ENCODE measurements around the gene UNC13D.
A peak's percentile ranks its signal among the peaks of the same experiment; 100 is the strongest.
"Not testable (repeated sequence)": the region's sequence is repeated elsewhere in the genome, so short reads cannot be mapped to it uniquely, and the experiment has no call there.

UNC13D gene

DNA sequence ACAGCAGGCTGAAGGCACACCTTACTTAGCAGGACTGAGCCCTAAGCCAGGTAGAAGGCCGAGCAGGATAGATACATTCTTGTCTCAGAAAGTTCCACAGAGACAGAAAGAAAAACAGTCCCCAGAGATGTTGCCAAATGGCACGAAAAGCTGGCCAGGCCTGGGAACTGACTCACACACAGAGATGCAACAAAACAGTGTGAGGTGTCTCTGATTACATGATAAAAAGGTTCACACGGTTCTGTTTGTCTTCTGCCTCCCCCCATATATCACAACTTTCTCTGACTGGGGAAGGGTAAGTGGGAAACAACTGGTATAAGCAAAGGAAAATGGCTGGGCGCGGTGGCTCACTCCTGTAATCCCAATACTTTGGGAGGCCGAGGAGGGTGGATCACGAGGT lies 9.2 kb upstream of the UNC13D start:
- no peak for DNase-seq (ENCODE audit: low read depth in 1 of 2, low spot score in 1 of 2)

DNA sequence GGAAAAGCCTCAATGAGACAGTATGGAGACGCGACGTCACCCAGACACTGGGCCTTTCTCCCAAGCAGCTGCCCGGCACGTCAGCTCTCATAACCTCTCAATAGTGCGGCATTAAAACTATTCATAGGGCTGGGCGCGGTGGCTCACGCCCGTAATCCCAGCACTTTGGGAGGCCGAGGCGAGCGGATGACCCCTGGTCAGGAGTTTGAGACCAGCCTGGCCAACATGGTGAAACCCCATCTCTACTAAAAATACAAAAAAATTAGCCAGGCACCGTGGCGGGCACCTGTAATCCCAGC lies 7.4 kb upstream of the UNC13D start:
- DNase-seq (ENCODE audit: low read depth in 1 of 2, low spot score in 1 of 2) = not testable (repeated sequence)

DNA sequence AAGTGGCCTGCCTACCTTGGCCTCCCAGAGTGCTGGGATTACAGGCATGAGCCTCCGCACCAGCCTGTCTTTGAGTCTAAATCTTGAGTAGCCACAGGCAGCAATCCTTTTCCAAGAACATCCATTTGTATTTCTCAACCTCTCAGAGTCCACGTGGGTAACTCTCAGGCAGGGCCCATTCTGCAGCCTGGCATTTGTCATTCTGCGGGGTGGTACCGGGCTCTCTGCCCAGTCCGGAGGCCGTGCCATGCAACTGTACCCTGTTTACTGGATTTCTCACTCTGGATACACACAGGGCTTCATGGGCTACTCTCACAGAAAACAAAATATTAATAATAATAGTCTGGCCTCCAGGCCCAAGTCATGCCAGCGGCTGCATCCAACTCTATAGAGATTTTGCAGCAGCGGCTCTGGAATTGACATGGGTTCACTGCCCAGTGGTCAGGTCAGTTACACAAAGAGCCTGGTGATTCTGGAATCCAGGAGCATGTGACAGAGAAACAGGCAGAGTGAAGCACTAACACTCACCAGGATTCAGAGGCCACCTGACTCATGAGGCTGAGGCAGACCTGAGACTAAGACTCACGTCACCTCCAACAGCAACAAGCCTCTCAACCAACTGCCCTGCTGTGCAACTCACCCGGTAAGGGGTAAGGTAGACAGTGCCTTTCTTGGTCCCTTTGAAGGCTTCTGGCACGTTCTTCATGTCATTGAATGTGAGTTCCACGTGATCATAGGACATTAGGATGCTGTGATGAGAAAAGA lies 6.9 kb upstream of the UNC13D start:
- no peak for DNase-seq (ENCODE audit: low read depth in 1 of 2, low spot score in 1 of 2)

DNA sequence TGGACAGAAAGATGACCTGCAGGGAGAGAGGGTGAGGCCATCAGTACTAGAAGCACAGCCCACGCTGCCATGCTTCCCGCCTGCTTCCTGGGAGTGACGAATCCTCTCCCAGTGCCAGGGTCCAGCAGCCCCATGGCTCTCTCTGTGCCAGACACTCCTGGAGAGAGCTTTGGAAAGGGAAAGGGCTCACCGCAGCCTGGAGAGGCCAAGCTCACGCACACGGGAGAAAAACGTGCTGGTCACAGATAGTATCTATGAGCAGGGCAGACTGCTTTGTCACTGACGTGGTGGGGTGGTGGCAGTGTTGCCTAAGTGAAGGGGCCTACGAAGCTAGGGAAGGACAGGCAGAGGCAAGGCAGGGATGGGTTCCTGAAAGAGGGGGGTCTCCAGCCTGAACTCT lies 5.5 kb upstream of the UNC13D start:
- DNase-seq (ENCODE audit: low read depth in 1 of 2, low spot score in 1 of 2) = no peak

DNA sequence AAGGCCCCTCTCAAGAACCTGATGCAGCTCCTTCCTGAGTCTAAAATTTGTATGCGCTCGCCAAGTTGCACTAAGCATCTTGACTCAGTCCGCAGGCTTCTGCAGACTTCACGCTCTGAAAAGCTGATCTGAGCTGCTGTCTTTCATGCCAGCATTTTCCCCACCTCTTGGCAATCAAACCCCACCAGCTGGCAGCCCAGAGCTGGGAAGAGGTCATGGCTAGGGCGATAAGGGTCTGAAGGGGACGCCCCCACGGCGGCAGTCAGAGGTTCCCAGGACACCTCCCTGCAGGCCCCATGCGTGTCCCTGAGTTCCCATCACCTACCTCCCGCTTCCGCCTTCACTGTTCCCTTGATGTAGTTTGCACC lies 5.1 kb upstream of the UNC13D start:
- no peak for DNase-seq (ENCODE audit: low read depth in 1 of 2, low spot score in 1 of 2)

DNA sequence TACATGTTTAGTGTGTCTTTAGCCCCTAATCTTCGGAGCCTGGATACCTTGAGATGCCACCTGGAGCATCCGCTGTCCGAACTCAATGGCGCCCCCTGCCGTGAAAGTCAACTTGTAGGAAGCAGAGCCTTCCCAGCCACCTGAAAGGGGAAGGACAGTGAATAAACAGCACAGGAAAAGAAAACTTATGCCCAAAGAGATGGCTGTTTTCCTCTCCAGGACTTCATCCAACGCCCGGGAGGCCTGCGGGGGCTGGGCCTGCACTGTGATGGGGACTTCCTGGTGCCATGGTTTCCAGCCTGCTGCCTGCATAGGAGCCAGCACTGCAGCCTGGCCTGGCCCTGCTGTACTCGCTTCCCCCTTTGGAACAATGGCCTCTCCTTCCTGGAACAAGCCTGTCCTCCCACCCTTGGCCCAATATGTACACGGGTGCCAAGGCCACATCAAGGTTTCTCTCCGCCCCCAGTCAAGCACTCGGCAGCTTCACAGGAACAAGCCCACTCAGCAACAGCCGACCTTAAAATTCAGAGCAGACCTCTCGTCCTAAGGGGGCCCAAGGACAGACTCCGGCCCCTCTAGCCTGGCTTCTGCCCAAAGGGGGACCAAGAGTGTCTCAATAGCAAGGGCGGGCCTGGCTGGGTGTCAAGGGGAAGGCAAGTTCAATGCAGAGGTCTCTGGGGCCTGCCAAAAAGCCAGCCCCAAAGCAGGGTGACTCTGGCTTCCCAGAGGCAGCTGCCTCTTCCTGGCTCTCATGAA lies 4.5 kb upstream of the UNC13D start:
- DNase-seq (ENCODE audit: low read depth in 1 of 2, low spot score in 1 of 2) = peak; percentile 50 to 73

DNA sequence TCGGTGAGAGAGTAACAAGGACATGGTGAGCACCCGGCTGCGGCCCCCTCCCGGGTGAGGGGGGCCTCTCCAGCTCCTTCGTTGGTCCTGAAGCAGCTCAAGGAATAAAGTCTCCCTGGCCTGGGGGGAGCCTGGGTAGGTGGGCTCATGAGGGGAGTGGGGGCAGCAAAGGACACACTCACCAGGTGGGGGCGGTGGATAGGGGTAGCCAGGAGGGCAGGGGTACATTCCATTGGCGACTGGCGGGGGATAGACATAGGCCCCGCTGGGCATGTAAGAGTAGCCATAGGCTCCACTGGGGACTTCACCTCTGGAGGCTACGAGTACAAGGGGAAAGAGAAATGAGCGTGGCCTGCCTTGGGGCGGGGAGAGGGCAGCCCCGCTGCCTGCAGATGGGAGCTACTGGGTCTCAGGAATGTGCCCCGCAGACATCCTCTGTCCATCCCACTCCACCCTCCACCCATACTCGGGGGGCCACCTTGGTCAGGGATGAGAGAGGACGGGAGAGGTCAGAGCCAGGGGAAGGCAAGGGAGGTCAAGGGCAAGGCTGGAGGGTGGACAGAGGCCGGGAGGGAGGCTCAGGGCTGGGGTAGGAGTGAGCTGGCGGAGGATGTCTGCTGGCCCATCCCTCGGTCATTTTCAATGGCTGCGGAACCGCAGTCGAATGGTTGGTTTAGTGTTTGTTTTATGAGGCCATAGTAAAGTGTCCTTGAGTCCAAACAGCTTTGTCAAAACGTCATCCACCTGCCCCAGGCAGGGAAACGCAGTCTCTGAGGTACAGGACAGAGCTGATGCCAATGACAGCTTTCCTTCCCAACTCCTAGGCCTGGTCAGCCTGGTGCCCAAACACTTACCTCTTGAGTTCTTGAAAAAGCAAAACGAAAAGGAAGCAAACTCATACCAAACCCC lies 3.7 kb upstream of the UNC13D start:
- DNase-seq (ENCODE audit: low read depth in 1 of 2, low spot score in 1 of 2) = no peak

DNA sequence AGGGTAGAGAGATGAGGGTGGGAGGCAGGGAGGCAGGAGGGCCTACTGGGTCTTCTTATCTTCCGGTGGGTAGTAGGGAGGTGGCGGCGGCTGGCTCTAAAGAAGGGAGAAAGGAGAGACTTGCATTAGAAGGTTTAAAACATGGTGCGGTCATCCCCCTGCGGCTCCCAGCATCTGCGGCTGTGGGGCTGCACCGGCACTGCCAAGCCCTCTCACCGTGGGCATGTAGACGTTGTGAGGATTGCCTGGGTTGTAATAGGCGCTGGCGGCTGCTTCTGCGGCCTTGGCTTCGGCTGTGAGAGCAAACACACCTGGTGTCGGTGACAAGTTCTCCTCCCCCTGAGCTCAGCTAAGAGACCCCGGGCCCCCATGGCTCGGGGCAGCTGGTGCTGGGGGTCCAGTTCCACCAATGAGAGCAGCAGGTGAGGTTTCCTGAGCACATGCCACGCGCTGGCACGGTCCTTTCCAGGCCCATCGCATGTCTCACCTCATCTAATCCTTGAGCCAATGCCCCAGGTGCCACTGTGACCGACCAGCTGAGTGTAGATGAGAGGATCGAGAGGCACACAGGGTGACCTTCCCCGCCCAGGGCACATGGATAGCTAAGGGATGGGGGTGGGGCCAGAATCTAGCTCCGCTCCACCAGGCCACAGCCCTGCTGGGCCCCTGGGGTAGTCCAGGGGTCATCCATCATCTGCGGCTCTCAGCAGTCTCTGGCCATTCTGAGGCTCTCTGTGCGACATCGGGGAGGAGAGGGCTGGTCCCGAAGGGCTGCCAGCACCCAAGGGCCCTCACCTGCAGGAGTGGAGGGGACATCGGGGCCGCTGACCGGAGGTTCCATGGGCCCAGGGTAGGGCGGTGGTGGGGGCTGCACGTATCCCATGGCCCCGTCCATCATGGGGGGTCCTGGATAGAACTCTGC lies 2.7 kb upstream of the UNC13D start:
- DNase-seq (ENCODE audit: low read depth in 1 of 2, low spot score in 1 of 2) = no peak

DNA sequence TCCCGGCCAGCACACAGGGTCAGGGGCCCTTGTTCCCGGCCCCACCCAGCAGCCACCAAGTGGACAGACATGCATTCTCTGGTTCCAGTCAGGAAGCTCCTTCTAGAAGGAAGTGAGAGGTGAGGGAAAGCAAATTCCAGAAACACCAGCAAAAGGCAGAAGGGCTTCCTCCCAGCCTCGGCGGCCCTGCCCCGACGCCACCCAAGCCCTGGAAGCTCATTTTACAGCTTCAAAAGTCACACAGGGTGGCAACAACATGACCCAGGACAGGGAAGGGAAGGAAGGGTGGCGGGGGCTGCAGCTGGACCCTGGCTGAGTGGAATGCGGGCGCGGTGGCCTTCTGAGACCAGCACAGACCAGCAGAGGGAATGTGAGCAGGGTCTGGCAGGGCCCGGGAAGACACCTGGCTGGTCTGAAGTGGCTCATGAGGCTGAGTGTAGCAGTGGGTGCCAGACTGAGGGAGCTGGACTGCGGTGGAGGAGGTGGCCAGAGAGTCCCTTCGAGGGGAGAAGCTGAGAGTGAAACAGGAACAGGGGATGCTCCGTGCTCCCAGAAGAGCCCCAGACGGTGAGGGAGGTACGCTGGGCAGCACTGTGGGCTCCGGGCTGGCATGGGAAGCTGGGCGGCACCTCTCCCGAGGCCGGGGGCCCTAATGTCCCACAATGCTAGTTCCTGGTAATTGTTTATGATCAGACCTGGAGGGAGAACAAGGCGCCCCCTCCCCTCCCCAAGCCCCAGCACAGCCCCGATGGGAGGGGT lies 1.9 kb upstream of the UNC13D start:
- DNase-seq (ENCODE audit: low read depth in 1 of 2, low spot score in 1 of 2) = no peak

DNA sequence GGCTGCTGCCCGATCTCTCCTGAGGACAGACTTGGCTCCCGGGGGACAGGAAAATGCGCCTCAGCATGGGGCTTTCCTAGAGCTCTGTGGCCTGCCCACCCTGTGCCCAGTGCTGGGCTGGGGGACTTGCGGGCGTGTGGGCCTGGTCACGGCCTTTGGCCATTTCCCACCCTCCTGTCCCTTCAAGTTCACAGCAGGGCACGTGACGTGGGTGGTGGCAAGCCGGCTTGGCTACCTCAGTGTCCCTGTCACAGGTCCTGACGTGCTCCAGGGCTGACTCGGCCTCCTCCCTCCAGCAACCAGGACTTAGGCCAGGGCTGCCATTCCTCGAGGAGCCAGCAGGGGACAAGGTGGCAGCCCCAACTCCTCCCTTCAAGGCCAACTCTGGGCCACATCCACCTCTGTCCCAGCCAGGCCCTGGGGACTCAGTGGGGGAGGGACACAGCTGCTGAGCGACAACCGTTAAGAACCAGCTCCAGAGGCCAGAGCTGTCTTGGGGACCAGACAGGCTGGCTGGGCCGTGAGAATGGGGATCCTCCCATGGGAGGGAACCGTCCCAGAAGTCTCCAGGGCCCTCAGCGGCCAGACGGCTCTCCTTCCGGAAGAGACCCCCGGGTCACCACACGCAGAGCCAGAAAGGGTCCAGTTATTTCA lies 981 bp upstream of the UNC13D start:
- peak in 1 of 2 donors; percentile 52 for DNase-seq (ENCODE audit: low read depth in 1 of 2, low spot score in 1 of 2)

DNA sequence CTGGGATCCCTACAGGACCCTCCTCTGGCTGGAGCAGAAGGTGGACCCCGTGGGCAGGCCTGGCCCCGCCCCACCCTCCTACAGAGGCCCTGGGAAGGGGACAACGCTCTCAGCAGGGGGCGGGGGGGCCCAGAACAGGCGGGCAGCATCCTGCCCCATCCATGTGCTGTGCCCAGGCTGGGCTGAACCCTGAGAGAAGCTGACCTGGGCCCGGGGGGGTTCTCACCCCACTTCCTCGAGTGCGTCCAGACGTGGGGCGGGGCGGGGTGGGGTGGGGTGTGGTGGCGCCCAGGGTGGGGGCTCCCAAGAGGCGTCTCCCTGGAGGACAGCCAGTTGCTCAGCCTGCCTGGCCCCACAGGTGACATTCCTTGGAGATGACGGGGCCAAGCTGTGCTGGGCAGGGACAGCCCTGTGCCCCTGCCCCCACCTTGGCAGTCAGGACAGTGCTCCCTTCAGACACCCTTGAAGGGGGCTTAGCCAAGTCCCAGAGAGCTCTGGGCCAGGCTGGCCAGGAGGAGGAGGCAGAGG lies 390 bp upstream of the UNC13D start:
- DNase-seq (ENCODE audit: low read depth in 1 of 2, low spot score in 1 of 2) = no peak

DNA sequence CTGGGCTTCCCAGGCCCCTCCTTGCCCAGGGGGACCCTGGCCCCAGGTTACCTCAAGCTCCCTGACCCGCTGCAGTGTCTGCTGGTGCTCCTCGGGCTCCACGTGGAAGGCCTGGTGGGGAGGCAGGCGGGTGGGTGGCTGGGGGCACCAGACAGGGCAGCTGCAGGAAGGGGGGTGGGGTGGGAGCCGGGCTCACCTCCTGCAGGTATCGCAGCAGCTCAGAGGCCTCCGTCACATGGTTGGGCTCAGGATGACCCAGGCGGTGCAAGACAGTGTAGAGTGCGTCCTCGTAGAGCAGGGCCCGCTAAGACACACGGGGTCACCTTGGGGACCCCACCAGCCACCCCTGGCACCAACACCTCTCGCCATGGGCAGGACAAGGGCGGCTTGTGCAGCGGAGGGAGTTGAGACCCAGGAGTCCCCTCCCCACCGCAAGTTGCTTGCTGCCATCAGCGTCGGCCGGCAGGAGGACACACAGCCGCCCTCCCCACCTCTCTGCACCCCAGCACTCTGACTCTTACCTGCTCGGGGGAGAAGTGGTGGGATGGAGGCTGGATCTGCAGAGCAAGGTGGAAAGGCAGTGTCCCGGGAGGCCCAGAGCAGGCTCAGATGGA lies 1.1 kb downstream of the UNC13D start:
- DNase-seq (ENCODE audit: low read depth in 1 of 2, low spot score in 1 of 2) = no peak

DNA sequence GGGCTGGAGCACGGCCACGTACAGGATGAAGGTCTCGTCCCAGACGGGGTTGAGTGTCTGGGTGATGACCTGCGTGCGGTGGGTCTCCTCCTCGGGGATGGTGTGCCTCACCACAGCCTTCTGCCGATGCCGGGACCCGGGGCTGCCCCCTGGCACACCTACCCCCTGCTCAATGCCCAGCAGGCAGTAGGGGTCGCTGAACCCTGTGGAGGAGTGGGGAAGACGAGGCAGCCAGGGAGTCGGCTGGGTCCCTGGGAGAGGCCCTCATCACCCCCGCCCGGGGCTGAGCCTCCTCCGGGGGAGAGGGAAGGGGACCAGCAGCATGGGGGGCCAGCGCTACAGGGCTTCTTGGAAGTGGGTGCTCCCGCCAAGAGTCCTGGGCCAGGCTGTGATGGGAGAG lies 1.8 kb downstream of the UNC13D start:
- no peak for DNase-seq (ENCODE audit: low read depth in 1 of 2, low spot score in 1 of 2)

DNA sequence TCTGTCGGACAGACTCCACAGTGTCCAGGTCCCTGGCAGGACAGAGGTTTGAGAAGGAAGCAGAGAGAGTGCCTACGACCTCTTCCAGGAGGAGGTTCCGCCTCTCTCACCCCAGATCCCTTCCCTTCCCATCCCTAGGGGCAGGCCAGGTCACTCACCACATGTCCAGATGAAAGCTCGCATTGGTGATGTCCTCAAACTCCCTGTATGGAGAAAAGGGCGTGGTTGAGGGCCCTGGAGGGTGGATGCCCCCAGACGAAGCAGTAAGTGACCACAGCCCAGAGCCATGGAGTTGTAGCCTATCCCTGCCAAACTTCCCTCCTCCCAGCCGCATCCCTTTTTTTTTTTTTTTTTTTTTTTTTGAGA lies 3.4 kb downstream of the UNC13D start:
- no peak for DNase-seq (ENCODE audit: low read depth in 1 of 2, low spot score in 1 of 2)

DNA sequence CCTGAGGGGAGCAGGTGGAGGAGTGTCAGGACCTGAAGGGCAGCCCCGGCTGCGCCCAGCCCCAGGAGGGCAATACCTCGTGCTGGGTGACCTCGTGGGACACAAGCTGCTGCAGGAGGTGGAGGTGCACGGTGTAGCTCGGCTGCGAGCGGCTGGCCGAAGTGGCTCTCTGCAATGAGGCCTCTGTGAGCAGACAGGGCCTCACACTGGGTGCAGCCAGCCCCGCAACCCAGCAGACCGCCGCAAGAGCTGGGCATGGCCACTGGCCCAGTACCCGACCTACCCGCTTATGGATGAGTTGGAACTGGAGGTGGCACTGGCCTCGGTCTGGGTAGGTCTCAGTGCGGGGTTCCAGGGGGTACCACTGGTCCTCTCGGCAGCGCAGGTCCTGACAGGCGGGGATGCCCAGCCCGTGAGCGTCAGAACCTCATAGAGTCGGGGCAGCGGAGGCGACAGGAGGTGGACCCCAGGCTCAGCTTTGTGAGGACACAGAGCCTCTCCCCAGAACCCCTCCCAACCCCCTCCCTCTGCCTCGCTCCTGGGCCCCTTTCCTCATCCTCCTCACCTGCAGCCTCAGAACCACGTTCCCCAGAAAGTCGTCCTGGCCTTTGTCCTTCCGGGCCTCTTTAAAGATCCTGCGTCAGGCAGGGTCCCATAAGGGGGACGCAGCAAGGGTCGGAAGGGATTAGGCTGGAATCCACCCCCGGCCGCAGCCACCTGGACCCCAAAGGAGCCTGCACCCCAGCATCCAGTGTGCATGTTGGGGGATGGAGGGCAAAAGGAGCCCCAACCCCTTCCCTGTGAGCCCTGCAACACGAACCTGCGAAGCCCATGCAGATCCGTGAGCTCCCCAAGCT lies 4.0 kb downstream of the UNC13D start:
- no peak for DNase-seq (ENCODE audit: low read depth in 1 of 2, low spot score in 1 of 2)

DNA sequence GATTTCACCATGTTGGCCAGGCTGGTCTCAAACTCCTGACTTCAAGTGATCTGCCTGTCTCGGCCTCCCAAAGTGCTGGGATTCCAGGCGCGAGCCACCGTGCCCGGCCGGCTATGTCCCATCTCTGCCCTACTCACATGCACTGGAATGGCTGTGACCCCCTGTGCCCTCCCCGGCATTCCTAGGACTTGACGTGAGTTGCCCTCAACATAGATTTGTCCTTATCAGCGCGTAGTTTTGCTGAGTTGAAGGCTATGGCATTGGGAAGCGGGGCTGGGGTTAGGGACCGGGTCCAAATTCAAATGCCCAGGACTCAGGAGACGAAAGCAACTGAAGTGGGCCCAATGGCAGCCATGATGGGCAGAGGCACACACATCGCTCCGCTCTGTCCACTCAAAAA lies 5.8 kb downstream of the UNC13D start:
- DNase-seq (ENCODE audit: low read depth in 1 of 2, low spot score in 1 of 2) = no peak

DNA sequence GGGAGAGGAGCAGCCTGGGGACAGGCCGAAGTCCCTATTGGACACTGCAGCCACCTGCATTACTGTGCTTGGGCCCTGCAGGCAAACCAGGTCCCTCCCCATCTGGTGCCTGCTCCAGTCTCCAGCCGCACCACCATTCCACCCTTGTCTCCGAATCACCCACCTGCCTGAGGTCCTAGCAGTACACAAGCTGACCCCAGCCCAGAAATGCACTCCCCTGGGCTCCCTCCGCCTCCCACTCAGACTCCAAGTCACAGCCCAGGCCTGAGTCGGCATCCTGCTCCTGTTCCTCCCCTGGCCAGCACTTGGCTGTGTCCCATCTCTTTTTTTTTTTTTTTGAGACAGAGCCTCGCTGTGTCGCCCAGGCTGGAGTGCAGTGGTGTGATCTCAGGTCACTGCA lies 6.3 kb downstream of the UNC13D start:
- DNase-seq (ENCODE audit: low read depth in 1 of 2, low spot score in 1 of 2) = no peak

DNA sequence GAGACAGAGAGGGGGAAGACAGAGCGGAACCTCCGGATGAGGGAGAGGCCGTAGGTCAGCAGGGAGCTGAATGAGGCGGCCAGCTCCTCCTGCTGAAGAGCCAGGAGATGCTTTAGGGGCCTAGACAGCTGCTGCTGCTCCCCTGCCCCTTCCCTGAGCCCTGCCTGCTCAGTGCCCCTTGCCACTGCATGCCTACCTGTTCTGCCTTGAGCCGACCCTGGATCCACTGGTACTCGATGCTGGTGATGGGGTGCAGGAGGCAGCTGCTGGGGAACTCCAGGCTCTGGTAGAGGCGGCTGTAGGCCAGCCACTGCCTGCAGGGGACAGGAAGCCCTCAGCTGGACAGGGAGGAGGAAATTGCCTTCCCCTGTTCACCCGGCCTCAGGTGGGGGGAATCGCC lies 7.6 kb downstream of the UNC13D start:
- no peak for DNase-seq (ENCODE audit: low read depth in 1 of 2, low spot score in 1 of 2)

All from stimulated activated CD4-positive, alpha-beta T cell treated with anti-CD3 and anti-CD28 coated beads, Interleukin-15, amount 100 ng/mL, for 1 hour (primary cell).